Kidney epithelial cell (primary cell): ENCODE measurements around the gene S1PR3. TPM values are rescaled to one million over a fixed set of nuclear protein-coding genes. Genes with fewer than 3 reads are reported as not detected.

ENCODE experiments used
- DNase-seq: peaks from one replicate; pipeline ENCODE4 v3.0.0-alpha.2; 2010; ENCODE audit warnings: low read depth
- H3K27me3 ChIP-seq: 2 replicates; pipeline ENCODE4 v1.6.0; 2011; ENCODE audit warnings: low read length; ENCODE audit not compliant: control insufficient read depth, insufficient read depth
- H3K36me3 ChIP-seq: 2 replicates; pipeline ENCODE4 v1.5.1; 2011; ENCODE audit warnings: low read length; ENCODE audit not compliant: control insufficient read depth, insufficient read depth
- H3K4me3 ChIP-seq: 2 replicates; pipeline ENCODE4 v1.5.1; 2011; ENCODE audit warnings: low read depth, mild to moderate bottlenecking, control low read depth, low read length
- total RNA-seq: library from RNA; depleted of rRNA; stranded (reverse); fragments of >200 nt; gene quantifications from 2 replicates; pipeline ENCODE4 v1.2.3, GENCODE V29; 2015
- TF ChIP-seq, protein P1 (sequence below): IDR thresholded peaks from 2 replicates; pipeline ENCODE4 v1.5.1; 2011; ENCODE audit warnings: mild to moderate bottlenecking, moderate library complexity, low read length, control low read depth, inconsistent platforms; ENCODE audit not compliant: insufficient read depth, poor library complexity, severe bottlenecking

Gene S1PR3
- total RNA-seq, 1 donor from 2014 or later = 1.9 TPM

DNA sequence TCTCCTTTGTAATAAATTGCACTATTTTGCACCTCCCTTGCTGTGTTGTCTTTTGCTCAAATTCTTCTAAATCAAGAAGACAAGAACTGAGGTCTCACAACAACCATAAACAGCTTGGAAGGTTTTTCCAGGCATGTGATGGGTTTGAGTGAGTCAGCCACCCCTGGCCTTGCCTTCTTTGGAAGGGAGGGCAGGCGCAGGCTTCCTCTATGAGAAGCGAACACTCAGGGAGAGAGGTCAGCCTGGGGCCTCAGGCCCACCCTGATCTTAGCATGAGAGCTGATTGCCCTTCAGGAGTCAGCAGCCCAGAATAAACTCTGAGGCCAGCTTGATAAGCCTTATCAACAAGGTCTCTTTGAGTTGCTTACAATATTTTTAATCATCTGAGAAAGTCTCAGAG lies 31.6 kb downstream of the S1PR3 start:
- Histone ChIP-seq H3K27me3 (no peaks in the 10 kb centered on the region), H3K36me3 (no peaks in the 10 kb centered on the region), H3K4me3 (no peak overlapping the region)
- TF ChIP-seq, protein P1, sequence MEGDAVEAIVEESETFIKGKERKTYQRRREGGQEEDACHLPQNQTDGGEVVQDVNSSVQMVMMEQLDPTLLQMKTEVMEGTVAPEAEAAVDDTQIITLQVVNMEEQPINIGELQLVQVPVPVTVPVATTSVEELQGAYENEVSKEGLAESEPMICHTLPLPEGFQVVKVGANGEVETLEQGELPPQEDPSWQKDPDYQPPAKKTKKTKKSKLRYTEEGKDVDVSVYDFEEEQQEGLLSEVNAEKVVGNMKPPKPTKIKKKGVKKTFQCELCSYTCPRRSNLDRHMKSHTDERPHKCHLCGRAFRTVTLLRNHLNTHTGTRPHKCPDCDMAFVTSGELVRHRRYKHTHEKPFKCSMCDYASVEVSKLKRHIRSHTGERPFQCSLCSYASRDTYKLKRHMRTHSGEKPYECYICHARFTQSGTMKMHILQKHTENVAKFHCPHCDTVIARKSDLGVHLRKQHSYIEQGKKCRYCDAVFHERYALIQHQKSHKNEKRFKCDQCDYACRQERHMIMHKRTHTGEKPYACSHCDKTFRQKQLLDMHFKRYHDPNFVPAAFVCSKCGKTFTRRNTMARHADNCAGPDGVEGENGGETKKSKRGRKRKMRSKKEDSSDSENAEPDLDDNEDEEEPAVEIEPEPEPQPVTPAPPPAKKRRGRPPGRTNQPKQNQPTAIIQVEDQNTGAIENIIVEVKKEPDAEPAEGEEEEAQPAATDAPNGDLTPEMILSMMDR = no peak
- no peak for DNase-seq

DNA sequence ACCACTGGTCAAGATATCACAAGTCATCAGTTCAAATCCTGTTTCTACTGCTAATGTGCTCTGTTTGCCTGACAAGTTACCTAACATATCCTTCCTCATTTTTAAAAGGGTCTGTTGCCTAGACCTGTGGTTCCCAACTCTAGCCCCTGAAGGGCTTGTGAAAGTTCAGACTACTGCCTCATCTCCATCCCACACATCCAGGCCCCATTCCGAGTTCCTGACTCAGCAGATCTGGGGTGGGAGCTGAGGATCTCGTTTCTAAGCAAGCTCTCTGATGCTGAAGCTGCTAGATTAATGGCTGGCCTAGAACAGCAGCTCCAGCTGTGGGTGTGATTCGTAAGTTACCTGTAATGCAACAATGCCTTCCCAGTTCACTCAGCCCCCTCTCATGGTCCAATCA lies 32.5 kb downstream of the S1PR3 start:
- H3K4me3 ChIP-seq = no peak overlapping the region
- TF ChIP-seq, protein P1 = no peak
- H3K27me3 ChIP-seq = no peaks in the 10 kb centered on the region
- no peaks in the 10 kb centered on the region for H3K36me3 ChIP-seq
- no peak for DNase-seq

DNA sequence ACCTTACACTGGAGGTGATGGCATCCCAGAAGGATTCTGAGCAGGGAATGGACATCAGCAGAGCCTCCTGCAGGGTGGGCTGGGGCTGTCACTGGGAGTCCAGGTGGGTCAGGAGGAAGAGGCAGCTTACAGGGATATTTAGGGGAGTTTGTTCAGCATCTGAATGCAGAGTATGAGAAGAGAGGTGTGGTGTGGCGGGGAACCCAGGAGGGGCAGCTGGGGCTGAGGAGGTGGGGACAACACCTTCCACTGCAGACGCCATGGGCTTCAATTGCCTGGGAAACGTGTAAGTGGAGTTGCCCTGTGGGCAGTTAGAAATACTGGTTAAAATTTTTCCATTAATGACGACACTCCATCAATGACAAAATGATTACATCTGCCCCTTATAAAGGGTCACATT lies 33.5 kb downstream of the S1PR3 start:
- no peaks in the 10 kb centered on the region for H3K27me3 ChIP-seq
- DNase-seq = no peak
- H3K36me3 ChIP-seq = no peaks in the 10 kb centered on the region
- TF ChIP-seq, protein P1 = no peak
- no peak overlapping the region for H3K4me3 ChIP-seq

DNA sequence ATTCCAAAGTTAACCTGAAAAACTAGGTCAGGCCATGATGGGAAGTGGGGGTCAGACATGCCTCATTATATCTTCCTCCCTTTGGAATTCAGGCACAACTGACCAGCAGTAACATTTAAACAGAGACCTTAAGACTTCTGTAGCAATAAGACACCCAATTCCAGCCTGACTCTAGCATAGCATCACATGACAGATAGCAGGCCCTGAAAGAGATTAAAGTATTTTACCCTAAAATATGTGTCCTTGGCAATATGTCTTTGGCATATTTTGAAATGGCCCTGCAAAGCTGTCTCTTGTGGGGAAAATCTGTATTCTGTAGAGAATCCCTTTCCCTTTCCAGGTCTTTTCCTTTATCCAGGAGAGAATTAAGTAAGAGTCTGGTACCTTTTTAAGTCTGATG lies 34.3 kb downstream of the S1PR3 start:
- TF ChIP-seq, protein P1 = no peak
- DNase-seq = no peak
- H3K36me3 ChIP-seq = no peaks in the 10 kb centered on the region
- no peaks in the 10 kb centered on the region for H3K27me3 ChIP-seq
- H3K4me3 ChIP-seq = no peak overlapping the region

DNA sequence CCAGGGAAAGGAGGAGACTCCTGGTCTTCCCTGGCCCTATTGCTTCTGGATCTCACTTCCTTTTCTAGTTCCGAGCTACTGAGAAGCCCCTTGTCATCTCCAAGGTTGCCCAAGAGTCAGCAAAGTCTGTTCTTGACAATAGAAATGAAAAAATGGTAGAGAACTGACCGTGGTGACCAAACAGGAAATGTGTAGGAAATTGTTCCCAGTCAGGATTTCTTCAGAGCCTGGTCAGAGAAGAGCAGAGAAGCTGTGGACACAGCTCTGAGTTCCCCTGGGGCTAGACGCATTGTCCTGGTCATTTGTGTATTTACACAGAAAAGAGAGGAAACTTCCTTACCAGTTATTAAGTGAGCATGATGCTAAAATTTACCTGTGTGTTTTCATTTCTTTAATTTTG lies 35.6 kb downstream of the S1PR3 start:
- no peak overlapping the region for H3K4me3 ChIP-seq
- TF ChIP-seq, protein P1 = no peak
- H3K36me3 ChIP-seq = no peaks in the 10 kb centered on the region
- no peak for DNase-seq
- no peaks in the 10 kb centered on the region for H3K27me3 ChIP-seq

DNA sequence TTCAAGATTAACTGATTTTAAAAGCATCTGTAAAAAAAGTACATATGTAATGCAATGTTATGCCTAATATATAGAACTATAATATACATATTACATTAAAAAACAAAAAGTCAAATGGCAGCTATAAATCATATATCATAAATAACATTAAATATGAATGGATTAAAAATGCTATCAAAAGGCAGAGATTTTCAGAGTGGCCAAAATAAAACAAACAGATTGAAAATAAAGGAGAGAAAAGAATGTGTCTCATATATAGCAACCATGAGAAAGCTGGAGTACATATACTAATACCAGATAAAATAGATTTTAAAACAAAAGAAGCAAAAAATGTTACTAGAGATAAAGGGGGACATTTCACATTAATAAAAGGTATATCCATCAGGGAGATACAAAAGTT lies 38.5 kb downstream of the S1PR3 start:
- Histone ChIP-seq H3K36me3 (no peaks in the 10 kb centered on the region), H3K4me3 (no peak overlapping the region), H3K27me3 (no peaks in the 10 kb centered on the region)
- DNase-seq = no peak
- TF ChIP-seq, protein P1 = no peak
